Activated CD8-positive, alpha-beta memory T cell treated with anti-CD3 and anti-CD28 coated beads, Interleukin-2, amount 10 ng/mL, durations not matched to agents 7 days and 5 days (primary cell): Measurements from ENCODE around the gene CLBA1. TPM values are rescaled to one million over a fixed set of nuclear protein-coding genes. Genes with fewer than 3 reads are reported as not detected.

ENCODE experiments used
- ATAC-seq: fragments of 150-1000 bp; cut with Tn5 transposase; one replicate; pipeline ENCODE4 v1.10.0; 2021; ENCODE audit warnings: moderate library complexity
- CTCF ChIA-PET: fragments of 350-600 bp; sonication (Branson Sonifier 250); formaldehyde crosslinking; loops from one replicate; lab custom pipeline; 2021; ENCODE audit warnings: antibody characterized with exemption; lab: Charles Lee
- DNase-seq: peaks from one replicate; pipeline ENCODE4 v3.0.0-alpha.2; 2020
- H3K27ac Mint-ChIP-seq: one replicate; pipeline ENCODE4 v1.8.0; 2021; ENCODE audit warnings: mild to moderate bottlenecking, mixed read lengths
- H3K27me3 Mint-ChIP-seq: one replicate; pipeline ENCODE4 v1.8.0; 2021; ENCODE audit warnings: mixed read lengths
- H3K36me3 Mint-ChIP-seq: one replicate; pipeline ENCODE4 v1.8.0; 2021; ENCODE audit warnings: mild to moderate bottlenecking, mixed read lengths
- H3K4me1 Mint-ChIP-seq: one replicate; pipeline ENCODE4 v1.8.0; 2021; ENCODE audit warnings: mixed read lengths
- H3K4me3 Mint-ChIP-seq: one replicate; pipeline ENCODE4 v1.8.0; 2021; ENCODE audit warnings: mild to moderate bottlenecking, moderate library complexity, mixed read lengths
- H3K9me3 Mint-ChIP-seq: one replicate; pipeline ENCODE4 v1.8.0; 2022; ENCODE audit warnings: low read depth, mixed read lengths
- total RNA-seq, 2 experiments: library from RNA; stranded (reverse); gene quantifications; one replicate each; pipeline ENCODE4 v1.2.3, GENCODE V29; 2021

CLBA1 gene
- total RNA-seq, 2 experiments from 2014 or later, result 0.56 to 0.67 TPM

DNA sequence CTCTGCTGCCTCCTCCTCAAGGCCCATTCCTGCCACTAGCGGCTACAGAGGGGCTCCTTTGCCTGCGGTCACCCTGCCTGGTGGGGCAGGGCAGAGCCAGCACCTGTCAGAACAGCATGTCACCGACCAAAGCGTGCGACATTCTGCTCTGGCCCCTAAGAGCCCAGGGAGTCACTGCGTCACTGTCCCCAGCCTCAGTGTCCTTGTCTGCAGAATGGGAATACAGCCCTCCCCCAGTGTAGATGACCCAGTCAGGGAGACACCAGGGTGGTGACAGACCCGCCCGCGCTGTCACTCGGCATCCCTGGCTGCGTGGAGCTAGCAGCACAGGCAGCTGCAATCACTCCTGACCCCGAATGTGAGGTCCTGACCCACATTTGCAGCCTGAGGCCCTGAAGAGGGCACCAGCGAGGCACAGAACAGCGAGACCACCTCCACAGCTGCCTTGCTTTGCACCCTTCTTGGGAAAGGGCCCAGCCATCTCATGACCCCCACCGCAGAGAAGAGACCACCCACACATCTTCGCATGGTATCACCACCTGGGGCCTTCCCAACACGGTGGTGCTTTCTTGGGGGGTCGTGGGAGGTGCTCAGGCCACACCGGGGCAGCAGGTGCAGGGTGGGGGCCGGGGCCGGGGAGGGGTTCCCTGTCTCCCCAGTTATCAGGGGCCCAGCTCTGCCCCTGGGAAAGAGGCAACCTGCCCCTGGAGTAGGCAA lies 9.9 kb upstream of the CLBA1 start:
- H3K4me1 Mint-ChIP-seq, result peaks cover 10% of the 10 kb centered on the region
- no peak for DNase-seq
- H3K36me3 Mint-ChIP-seq, result no peaks in the 10 kb centered on the region

DNA sequence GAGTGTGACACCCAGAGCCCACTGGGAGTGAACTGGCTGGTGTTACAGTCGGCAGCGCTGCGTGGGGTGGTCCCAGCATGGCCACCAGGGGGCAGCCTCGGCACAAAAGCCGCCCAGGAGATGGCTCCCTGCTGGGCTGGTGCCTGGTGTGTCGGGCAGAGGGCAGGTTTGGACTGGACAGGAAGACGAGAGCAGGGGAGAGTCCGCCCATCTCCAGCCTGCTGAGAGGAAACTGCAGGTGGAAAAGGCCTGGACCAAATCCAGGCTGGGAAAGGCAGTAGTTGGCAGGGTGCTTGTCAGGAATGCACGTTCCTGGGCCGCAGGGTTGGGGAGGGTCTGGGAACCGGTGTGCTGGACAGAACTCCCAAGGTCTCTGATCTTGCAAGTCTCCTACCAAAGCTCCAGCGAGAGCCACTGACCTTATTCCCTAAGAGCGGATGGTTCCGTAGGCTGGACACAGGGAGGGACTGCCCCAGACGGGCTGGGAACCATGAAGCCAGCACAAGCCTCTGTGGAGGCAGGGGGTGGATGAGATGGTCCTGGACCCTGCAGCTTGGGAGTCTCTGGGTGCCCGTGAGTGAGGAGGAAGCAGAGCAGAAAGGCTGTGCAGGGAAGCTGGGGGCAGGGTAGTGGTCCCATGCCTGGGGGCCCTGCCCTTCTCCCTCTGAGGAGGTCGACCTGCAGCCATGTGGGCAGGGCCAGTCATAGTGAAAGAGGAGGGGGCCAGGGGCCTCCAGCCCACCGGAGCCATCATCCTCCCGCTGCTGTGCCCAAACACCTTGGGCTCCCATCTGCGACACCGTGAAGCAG lies 9.2 kb upstream of the CLBA1 start:
- peak; percentile 88 for DNase-seq
- Mint-ChIP-seq H3K4me1 (peaks cover 10% of the 10 kb centered on the region), H3K27ac (no peak overlapping the region), H3K4me3 (no peak overlapping the region), H3K27me3 (peaks cover 33% of the 10 kb centered on the region), H3K9me3 (no peaks in the 10 kb centered on the region), H3K36me3 (no peaks in the 10 kb centered on the region)
- CTCF ChIA-PET, result interaction anchor here (0.7 to 6.7 kb wide), 16 partner anchors 9 to 504 kb away, joined by 3 to 140 read pairs (median 4); partner anchors contain the start of genes CDCA4 and CLBA1
- ATAC-seq, result peak; percentile 85

More for the DNA sequence above, 9.9 kb upstream of the CLBA1 start:
- H3K27ac Mint-ChIP-seq, result no peak overlapping the region
- peak; percentile 16 for ATAC-seq
- H3K27me3 Mint-ChIP-seq, result peaks cover 33% of the 10 kb centered on the region
- CTCF ChIA-PET, result interaction anchor here (0.7 to 6.7 kb wide), 18 partner anchors 9 to 505 kb away, joined by 3 to 140 read pairs (median 4); partner anchors contain the start of genes CDCA4 and CLBA1
- no peak overlapping the region for H3K4me3 Mint-ChIP-seq
- H3K9me3 Mint-ChIP-seq, result no peaks in the 10 kb centered on the region

GRCh38 chr14:104977008-104977680 lies 8.4 kb upstream of the CLBA1 start:
- H3K4me3 Mint-ChIP-seq, result no peak overlapping the region

DNA sequence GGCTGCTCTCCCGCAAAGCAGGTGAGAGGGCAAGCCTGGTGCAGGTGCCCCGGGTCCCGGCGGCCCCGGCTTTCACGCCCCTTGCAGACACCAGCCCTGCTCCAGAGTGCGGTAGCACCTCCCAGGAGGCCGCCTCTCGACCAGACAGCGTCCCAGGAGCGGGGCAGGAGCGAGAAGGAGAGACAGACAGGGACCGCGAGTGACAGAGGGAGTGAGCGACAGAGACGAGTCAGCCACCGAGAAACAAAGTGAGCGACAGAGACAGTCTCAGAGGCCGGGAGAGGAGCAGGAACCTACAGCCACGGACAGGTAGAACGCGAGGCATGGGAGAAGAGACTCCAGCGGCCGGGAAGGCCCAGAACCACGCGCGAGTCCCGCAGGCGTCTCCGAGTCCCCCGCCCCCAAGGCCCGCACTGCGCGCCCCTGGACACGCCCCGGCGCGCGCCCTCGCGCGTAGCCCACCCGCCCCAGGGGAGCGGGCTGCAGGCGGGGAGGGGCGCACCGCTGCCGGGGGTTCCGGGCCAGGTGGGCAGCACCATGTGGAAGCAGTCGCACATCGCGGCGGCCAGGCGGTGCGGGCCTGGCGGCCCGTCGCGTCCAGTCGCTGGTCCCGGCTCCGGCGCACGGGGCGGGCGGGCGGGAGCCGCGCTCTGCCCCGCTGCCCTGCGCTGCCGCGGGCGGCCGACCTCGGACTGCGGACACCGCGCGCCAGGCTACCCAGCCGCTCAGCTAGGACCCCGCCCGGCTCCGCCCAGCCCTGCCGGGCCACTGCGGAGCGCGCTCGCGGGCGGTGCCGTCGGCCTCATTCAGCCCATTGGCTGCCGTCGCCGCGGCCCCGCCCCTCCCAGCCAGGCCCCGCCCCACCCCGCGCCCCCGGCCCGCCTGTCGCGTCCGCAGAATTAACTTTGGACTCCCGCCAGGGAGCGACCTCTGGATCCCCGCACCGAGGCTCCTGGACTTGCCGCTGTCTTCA lies 7.6 kb upstream of the CLBA1 start, which contains the start of gene AHNAK2:
Gene AHNAK2, minus strand, starts transcription at position 694 of the 973 bp plus-strand sequence. Its CDS starts 137 bp downstream, at position 557.
- Mint-ChIP-seq H3K27ac (no peak within 1 kb of the TSS), H3K27me3 (peaks cover 33% of the 10 kb centered on the region), H3K4me3 (peak within 1 kb of the TSS; percentile 63), H3K9me3 (no peaks in the 10 kb centered on the region), H3K4me1 (peaks cover 10% of the 10 kb centered on the region), H3K36me3 (no peaks in the 10 kb centered on the region)
- no peak for DNase-seq
- CTCF ChIA-PET, result interaction anchor here (0.9 to 6.7 kb wide), 5 partner anchors 38 to 112 kb away, joined by 3 to 140 read pairs (median 10); no protein-coding TSS in a partner anchor
- peak; percentile 73 for ATAC-seq

More at GRCh38 chr14:104977008-104977680, 8.4 kb upstream of the CLBA1 start:
- ATAC-seq, result no peak
- Mint-ChIP-seq H3K27ac (no peak overlapping the region), H3K4me1 (peaks cover 10% of the 10 kb centered on the region), H3K36me3 (no peaks in the 10 kb centered on the region), H3K9me3 (no peaks in the 10 kb centered on the region), H3K27me3 (peaks cover 33% of the 10 kb centered on the region)
- DNase-seq, result no peak
- CTCF ChIA-PET, result interaction anchor here (1.5 to 6.7 kb wide), 6 partner anchors 39 to 110 kb away, joined by 3 to 140 read pairs (median 10); no protein-coding TSS in a partner anchor

GRCh38 chr14:104978746-104979691 lies 6.6 kb upstream of the CLBA1 start:
- H3K4me3 Mint-ChIP-seq, result no peak overlapping the region
- H3K9me3 Mint-ChIP-seq, result no peaks in the 10 kb centered on the region
- peaks cover 10% of the 10 kb centered on the region for H3K4me1 Mint-ChIP-seq
- ATAC-seq (no peak), DNase-seq (no peak)
- no peak overlapping the region for H3K27ac Mint-ChIP-seq
- no peaks in the 10 kb centered on the region for H3K36me3 Mint-ChIP-seq
- peaks cover 33% of the 10 kb centered on the region for H3K27me3 Mint-ChIP-seq
- CTCF ChIA-PET, result interaction anchor here (0.9 to 2.1 kb wide), 2 partner anchors 67 to 111 kb away, joined by 3 to 10 read pairs; no protein-coding TSS in a partner anchor

- Mint-ChIP-seq H3K4me1 (peaks cover 12% of the 10 kb centered on the region), H3K9me3 (no peaks in the 10 kb centered on the region), H3K27ac (no peak overlapping the region), H3K4me3 (no peak overlapping the region), H3K27me3 (peaks cover 33% of the 10 kb centered on the region), H3K36me3 (no peaks in the 10 kb centered on the region)
- ATAC-seq (no peak), DNase-seq (no peak)
- CTCF ChIA-PET, result interaction anchor here (2.1 to 6.0 kb wide), 2 partner anchors 65 to 66 kb away, joined by 10 to 69 read pairs; no protein-coding TSS in a partner anchor
Measured at GRCh38 chr14:104979758-104980610, 5.6 kb upstream of the CLBA1 start.

- peaks cover 33% of the 10 kb centered on the region for H3K27me3 Mint-ChIP-seq
- H3K36me3 Mint-ChIP-seq, result no peaks in the 10 kb centered on the region
- no peaks in the 10 kb centered on the region for H3K9me3 Mint-ChIP-seq
- H3K4me1 Mint-ChIP-seq, result peaks cover 10% of the 10 kb centered on the region
- CTCF ChIA-PET, result interaction anchor here (1.1 to 6.0 kb wide), 2 partner anchors 64 to 106 kb away, joined by 3 to 69 read pairs; no protein-coding TSS in a partner anchor
- H3K27ac Mint-ChIP-seq, result no peak overlapping the region
- no peak overlapping the region for H3K4me3 Mint-ChIP-seq
- ATAC-seq (no peak), DNase-seq (no peak)
Measured at GRCh38 chr14:104980611-104981531, 4.7 kb upstream of the CLBA1 start.

- no peak overlapping the region for H3K4me3 Mint-ChIP-seq
- DNase-seq (no peak), ATAC-seq (no peak)
- H3K9me3 Mint-ChIP-seq, result no peaks in the 10 kb centered on the region
- H3K27me3 Mint-ChIP-seq, result peaks cover 26% of the 10 kb centered on the region
- peaks cover 9% of the 10 kb centered on the region for H3K4me1 Mint-ChIP-seq
- CTCF ChIA-PET, result interaction anchor here (1.1 to 6.0 kb wide), 2 partner anchors 63 to 105 kb away, joined by 3 to 69 read pairs; no protein-coding TSS in a partner anchor
- no peak overlapping the region for H3K27ac Mint-ChIP-seq
- no peaks in the 10 kb centered on the region for H3K36me3 Mint-ChIP-seq
Measured at GRCh38 chr14:104981699-104982541, 3.7 kb upstream of the CLBA1 start.
